Suprapubic skin (tissue), 3 donors: Measurements from ENCODE around the gene EMC8.

Experiments
- POLR2A ChIP-seq, 2 donors: fragments of 450-650 bp; IDR thresholded peaks; one replicate each; pipeline ENCODE4 v1.6.1; 2017; ENCODE audit warnings: antibody characterized with exemption in 2 of 2, mild to moderate bottlenecking in 2 of 2, moderate library complexity in 2 of 2
- TF ChIP-seq, protein P1 (sequence below), 2 donors: fragments of 200-600 bp in 1 of 2; fragments of 450-650 bp in 1 of 2; sonication (generic) in 1 of 2; IDR thresholded peaks; one replicate each; pipeline ENCODE4 v1.5.1; 2016 to 2019; ENCODE audit warnings: antibody characterized with exemption in 2 of 2, mild to moderate bottlenecking in 1 of 2, moderate library complexity in 1 of 2

DNA sequence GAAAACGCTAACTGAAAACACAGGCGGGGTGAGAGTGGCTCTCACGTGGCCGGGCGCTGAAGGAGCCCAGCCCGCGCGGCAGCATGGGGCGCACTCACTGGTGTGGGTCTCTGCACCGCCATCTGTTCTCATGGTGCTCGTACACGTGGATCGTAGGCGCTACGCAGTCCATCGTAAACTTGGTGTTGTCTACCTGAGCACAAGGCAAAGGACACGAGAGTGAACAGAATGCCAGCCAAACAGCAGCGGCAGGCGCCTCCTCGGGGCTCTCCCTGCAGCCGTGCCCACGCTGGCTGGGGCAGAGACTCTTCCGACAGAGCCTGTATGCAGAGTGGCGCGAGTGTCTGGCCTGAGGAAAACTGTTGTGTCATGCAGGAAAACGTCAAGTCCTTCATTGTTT, 19.1 kb downstream of the EMC8 start:
- TF ChIP-seq, protein P1, sequence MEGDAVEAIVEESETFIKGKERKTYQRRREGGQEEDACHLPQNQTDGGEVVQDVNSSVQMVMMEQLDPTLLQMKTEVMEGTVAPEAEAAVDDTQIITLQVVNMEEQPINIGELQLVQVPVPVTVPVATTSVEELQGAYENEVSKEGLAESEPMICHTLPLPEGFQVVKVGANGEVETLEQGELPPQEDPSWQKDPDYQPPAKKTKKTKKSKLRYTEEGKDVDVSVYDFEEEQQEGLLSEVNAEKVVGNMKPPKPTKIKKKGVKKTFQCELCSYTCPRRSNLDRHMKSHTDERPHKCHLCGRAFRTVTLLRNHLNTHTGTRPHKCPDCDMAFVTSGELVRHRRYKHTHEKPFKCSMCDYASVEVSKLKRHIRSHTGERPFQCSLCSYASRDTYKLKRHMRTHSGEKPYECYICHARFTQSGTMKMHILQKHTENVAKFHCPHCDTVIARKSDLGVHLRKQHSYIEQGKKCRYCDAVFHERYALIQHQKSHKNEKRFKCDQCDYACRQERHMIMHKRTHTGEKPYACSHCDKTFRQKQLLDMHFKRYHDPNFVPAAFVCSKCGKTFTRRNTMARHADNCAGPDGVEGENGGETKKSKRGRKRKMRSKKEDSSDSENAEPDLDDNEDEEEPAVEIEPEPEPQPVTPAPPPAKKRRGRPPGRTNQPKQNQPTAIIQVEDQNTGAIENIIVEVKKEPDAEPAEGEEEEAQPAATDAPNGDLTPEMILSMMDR (IDR thresholded peaks at IDR 0.05): no peak
- TF ChIP-seq POLR2A (IDR thresholded peaks at IDR 0.05): no peak
